HG03025 (cell line): ENCODE measurements around the gene PLEKHH1.
"Not testable (repeated sequence)": the region's sequence is repeated elsewhere in the genome, so short reads cannot be mapped to it uniquely, and the experiment has no call there.

Source experiments
- ATAC-seq: cut with Tn5 transposase; IDR thresholded peaks from one replicate; pipeline ENCODE4 v1.9.1; 2021; ENCODE audit warnings: mild to moderate bottlenecking, moderate library complexity; ENCODE audit not compliant: unreplicated experiment, low FRiP score

PLEKHH1 gene

DNA sequence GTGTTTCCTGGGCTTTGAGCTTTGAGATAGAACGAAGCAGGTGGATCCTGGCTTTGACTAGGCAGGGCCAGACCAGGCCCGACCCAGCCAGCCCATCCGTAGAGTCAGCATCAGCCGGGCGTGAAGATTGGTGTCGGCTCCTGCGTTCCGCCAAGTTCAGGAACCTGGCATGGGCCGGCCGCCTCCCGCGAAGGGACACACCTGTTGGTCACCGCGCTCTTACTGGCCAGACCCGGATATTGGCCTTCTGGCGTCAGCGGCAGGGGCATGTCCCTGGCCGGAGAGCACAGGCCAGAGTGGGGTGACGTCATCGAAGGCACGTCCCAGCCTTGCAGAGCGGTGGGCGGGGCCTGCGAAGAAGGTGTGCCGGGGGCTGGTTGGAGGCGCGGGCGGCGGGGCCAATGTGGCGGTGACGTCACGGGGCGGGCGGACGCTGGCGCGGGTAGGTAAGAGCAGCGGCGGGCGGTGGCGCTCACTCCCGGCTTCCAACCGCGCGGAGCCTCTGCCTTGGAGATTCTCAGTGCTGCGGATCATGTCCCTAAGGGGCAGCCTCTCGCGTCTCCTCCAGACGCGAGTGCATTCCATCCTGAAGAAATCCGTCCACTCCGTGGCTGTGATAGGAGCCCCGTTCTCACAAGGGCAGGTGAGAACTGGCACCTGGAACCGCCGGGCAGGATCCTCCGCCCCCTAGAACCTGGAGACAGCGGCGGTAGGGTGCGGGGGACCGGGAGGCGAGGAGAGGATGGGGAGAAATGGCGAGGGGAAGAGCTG lies 86.5 kb downstream of the PLEKHH1 start, which contains the start of gene ARG2:
Gene ARG2 (plus strand): TSS at position 475 of the 771 bp plus-strand sequence. CDS start 58 bp downstream, at position 533.
- ATAC-seq: peak; percentile 91

DNA sequence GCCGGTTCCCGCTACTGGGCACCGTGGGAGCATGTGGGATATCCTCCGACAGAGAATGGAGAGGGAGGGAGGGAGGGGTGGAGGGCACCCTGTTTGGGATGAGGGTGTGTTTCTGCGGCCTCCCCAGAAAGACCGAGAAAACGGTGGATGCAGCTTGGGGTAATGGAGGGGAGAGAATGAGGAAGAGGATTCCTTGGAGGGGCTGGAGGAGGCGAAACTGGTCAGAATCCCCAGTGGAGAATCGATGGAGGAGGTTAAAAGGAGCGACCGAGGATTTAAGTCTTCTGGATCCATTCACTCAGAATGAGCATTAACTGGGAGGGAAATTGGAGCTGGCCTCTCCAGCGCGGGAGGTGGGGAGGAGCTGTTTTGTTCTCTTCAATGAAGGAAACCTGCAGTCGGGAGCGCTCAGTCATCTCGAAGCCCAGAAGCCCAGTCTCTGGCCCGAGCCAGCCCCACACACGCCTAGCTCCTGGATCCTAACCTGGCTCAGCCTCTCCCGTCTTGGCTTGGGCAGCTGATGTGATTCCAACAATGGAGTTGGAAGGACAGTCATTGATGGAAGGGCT lies 87.2 kb downstream of the PLEKHH1 start:
- ATAC-seq: no peak

DNA sequence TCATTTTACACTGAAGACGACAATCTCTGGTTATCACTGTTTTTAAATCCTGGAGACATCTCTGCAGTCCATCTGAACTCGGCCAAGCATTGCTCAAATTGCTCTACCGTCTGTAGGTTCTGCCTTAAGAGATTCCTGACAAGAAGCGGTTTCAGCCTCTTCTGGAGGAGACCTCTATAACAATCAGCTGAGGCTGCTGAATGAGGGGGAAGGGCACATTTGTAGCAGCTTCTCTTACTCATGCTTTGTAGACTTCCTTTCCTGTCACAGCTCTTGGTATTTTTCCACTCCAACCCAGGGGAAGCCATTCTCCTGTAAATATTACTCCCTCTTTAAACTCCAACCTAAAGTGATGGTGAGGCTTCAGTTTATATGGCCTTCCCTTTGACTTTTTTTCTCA lies 89.6 kb downstream of the PLEKHH1 start:
- ATAC-seq: no peak

DNA sequence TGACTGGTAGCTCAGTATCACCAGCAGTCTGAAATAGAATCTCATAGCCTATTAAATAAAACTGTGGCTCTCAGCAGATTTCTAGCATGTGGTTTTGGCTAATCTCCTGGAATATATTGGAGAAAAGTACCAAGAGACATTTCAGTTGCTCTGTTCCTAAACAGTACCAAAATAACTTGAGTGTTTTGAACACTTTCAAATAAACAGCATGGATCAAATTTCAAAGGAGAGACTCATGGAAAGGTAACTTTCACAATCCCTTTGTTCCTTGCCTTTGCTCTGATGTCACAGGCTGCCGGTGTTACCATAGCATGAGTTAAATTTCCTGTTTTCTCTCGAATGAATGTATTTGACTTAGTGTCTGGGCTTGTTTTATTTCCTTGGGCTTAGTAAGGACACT lies 90.0 kb downstream of the PLEKHH1 start:
- ATAC-seq: no peak

DNA sequence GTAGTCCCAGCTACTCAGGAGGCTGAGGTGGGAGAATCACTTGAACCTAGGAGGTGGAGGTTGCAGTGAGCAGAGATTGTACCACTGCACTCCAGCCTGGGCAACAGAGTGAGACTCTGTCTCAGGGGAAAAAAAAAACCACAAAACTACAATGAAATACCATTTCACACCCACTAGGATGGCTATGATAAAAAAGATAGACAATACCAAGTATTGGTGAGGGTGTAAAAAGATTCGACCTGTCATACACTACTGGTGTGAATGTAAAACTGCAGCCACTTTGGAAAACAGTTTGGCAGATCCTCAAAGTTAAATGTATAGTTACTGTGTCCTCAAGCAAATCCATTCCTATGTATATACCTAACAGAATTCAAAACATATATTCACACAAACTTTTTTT lies 93.0 kb downstream of the PLEKHH1 start:
- not testable (repeated sequence) for ATAC-seq

DNA sequence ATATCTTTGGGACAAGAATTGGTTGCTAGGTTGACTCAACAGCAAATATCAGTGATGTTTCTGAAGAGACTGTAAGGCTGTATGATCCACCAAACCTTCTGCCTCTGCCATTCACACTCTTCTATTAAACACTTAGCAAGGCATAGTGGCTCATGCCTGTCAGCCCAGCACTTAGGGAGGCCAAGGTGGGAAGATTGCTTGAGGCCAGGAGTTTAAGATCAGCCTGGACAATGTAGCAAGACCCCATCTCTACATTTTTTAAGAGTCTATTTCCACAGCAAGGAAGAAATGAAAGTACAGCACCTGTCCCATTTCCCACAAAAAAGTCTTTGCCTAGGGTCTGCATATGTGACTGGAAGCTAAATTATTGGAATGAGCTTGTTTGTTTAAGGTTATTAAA lies 94.4 kb downstream of the PLEKHH1 start:
- no peak for ATAC-seq

DNA sequence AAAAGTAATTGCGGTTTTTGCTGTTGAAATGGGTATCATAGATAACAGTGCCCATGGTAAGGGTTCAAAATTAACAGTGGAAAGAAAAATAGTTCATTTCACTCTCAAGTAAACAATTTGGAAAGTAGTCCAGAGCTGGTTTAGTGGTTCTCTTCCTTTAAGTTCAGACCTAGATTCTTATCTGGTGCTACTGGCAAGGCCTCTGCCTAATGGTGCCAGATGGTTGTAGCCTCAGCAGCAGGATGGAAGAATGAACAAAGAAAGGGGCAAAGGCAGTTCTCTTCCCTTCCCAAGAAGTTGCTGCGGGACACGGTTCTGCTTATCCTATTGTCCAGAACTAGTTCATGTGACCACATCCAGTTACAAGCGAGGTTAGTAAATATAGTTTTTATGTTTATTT lies 97.1 kb downstream of the PLEKHH1 start:
- ATAC-seq: no peak

DNA sequence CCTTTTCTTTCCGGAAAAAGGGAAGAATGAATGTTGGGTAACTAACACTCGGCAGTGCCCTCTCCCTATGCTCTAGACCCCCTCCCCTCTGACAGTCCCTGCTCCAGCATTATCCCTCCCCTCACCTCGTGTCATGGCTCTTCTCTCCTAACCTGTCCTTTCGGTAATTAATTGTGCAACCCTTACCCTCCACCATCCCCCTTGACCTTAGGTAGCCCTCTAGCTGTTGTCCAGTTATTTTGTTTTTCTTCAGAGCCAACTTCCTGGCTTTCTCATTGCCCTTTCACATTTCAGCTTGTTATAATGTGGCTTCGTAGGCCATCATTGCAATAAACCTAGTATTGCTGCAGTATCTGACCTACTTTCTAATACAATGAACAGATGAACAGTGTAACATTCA lies 97.8 kb downstream of the PLEKHH1 start:
- no peak for ATAC-seq

DNA sequence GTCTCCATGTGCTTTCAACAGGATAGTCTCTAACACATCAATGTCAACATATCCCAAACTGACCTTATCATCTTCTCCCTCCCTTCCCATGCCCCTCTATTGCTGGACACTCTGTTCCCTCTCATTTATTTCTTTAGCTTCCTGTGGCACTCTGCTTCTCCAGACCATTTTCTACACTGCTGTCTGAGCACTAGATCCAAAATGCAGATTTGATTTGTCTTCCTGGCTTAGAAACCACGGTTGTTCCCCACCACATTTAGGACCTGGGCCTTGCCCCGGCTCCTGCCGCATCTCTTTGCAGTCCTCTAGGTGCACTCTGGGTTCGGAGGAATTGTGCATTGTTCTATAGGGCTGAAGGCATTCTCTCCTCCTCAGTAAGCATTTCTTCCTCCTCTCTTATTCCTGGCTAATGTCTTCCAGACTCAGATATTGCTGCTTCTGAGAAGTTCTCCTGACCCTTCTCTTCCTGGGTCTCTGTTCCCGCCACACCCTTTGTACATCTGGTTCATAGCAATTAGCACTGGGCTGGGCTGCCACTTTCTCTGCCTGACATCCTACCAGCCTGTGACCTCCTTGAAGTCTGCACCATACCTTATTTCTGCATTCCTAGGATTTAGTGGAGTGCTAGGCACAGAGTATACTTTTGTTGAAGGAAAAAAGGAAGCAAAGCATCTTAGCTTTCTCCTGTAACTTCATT lies 100.5 kb downstream of the PLEKHH1 start:
- ATAC-seq: no peak

DNA sequence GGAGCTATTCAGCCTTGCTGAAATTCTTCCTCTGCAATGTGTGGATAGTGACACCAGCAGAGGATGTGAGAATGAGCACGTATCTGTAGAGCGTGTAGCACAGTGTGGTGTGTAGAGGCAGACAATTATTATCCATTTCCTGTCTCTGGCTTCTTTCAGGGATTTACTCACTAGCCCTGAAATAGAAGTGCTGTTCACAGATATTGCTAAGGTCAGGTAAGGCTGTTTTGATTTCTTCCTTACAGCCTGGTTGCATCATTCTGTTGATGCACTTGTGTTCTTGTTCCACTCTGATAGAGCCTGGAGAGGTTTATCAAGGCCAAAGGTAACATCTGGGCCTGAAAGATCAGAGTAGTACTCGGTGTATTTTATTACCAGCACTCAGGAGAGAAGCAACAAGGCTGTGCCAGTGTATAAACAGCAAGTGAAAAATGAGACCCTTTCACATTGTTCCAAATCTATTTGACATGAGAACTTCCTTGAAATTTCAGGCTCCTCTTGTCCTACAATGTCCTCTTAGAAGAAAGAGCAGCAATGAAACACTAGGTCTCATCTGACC lies 103.3 kb downstream of the PLEKHH1 start:
- no peak for ATAC-seq

DNA sequence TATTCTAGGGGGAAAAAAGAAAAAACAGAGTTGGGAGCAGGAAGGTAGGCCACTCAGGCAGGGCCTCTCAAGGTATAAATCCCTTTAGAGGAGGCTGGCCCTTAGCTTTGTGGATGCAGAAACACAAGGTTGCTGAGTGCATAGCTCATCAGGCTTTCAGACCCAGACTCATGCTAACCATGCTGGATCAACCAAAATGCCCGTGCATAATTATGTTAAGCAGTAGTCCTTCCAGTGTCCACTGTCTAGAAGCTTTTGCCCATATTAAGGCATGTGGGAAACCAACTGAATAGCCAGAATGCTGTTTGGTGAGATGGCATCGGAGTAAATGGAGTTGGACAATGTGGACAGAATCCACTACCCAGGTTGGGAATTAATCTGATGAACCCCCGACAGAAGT lies 105.6 kb downstream of the PLEKHH1 start:
- ATAC-seq: no peak
